GM23338 (cell line): ENCODE measurements around the gene NR1I2. TPM values are rescaled to one million over a fixed set of nuclear protein-coding genes. Genes with fewer than 3 reads are reported as not detected.

Experiments used
- ATAC-seq: fragments of 200-7000 bp; cut with Tn5 transposase; 3 replicates; pipeline ENCODE4 v1.9.1; 2020
- DNase-seq: peaks from one replicate; pipeline ENCODE4 v3.0.0-alpha.2; 2015; ENCODE audit warnings: low spot score
- H2AFZ ChIP-seq: fragments of 200-600 bp; sonication (generic); 2 replicates; pipeline ENCODE4 v1.8.0; 2016; ENCODE audit warnings: antibody characterized with exemption, mild to moderate bottlenecking, moderate library complexity
- H3F3A ChIP-seq: fragments of 200-600 bp; sonication (generic); replicated peaks from 2 replicates; pipeline ENCODE4 v1.8.0; 2017; ENCODE audit warnings: antibody characterized with exemption, mixed run types, low read depth
- H3K27ac ChIP-seq: fragments of 200-600 bp; sonication (generic); 2 replicates; pipeline ENCODE4 v1.6.1; 2016; ENCODE audit warnings: low read depth
- H3K27me3 ChIP-seq: fragments of 200-600 bp; sonication (generic); 2 replicates; pipeline ENCODE4 v1.8.0; 2016; ENCODE audit warnings: mild to moderate bottlenecking, mixed run types, moderate library complexity; ENCODE audit not compliant: insufficient read depth
- H3K36me3 ChIP-seq: fragments of 200-600 bp; sonication (generic); 2 replicates; pipeline ENCODE4 v1.8.0; 2016; ENCODE audit warnings: mild to moderate bottlenecking; ENCODE audit not compliant: insufficient read depth
- H3K4me1 ChIP-seq: fragments of 200-600 bp; sonication (generic); 2 replicates; pipeline ENCODE4 v1.8.0; 2016; ENCODE audit warnings: mild to moderate bottlenecking, moderate library complexity; ENCODE audit not compliant: insufficient read depth
- H3K4me2 ChIP-seq: fragments of 200-600 bp; sonication (generic); 2 replicates; pipeline ENCODE4 v1.7.1; 2017; ENCODE audit warnings: mixed run types
- H3K4me3 ChIP-seq: fragments of 200-600 bp; sonication (generic); 2 replicates; pipeline ENCODE4 v1.6.1; 2016; ENCODE audit warnings: mixed run types
- H3K79me2 ChIP-seq: fragments of 200-600 bp; sonication (generic); replicated peaks from 2 replicates; pipeline ENCODE4 v1.8.0; 2017; ENCODE audit warnings: mild to moderate bottlenecking; ENCODE audit not compliant: insufficient read depth
- H3K9me2 ChIP-seq: fragments of 200-600 bp; sonication (generic); 2 replicates; pipeline ENCODE4 v1.8.0; 2017; ENCODE audit not compliant: insufficient read depth
- H4K20me1 ChIP-seq: fragments of 200-600 bp; sonication (generic); replicated peaks from 2 replicates; pipeline ENCODE4 v1.8.0; 2017; ENCODE audit warnings: mild to moderate bottlenecking; ENCODE audit not compliant: insufficient read depth
- H3K27ac Mint-ChIP-seq: 2 replicates; pipeline ENCODE4 v1.8.0; 2020; ENCODE audit warnings: inconsistent platforms, mild to moderate bottlenecking, moderate library complexity, mixed read lengths
- H3K27me3 Mint-ChIP-seq: 3 replicates; pipeline ENCODE4 v1.8.0; 2022; ENCODE audit warnings: low read depth, mild to moderate bottlenecking, moderate library complexity, mixed read lengths, inconsistent platforms; ENCODE audit not compliant: insufficient read depth, poor library complexity
- H3K36me3 Mint-ChIP-seq: 3 replicates; pipeline ENCODE4 v1.8.0; 2021; ENCODE audit warnings: low read depth, mild to moderate bottlenecking, inconsistent platforms, moderate library complexity, mixed read lengths
- H3K4me1 Mint-ChIP-seq: 3 replicates; pipeline ENCODE4 v1.8.0; 2020; ENCODE audit warnings: mild to moderate bottlenecking, inconsistent platforms, mixed read lengths
- H3K4me3 Mint-ChIP-seq: 3 replicates; pipeline ENCODE4 v1.8.0; 2021; ENCODE audit warnings: moderate library complexity, mild to moderate bottlenecking, inconsistent platforms, mixed read lengths
- H3K9me3 Mint-ChIP-seq: 3 replicates; pipeline ENCODE4 v1.8.0; 2020; ENCODE audit warnings: moderate library complexity, mild to moderate bottlenecking, inconsistent platforms, mixed read lengths
- EZH2 ChIP-seq: fragments of 200-600 bp; sonication (generic); IDR thresholded peaks from one replicate; pipeline ENCODE4 v1.8.0; 2017; ENCODE audit warnings: antibody characterized with exemption, mild to moderate bottlenecking, low read depth; ENCODE audit not compliant: unreplicated experiment
- EZH2phosphoT487 ChIP-seq: fragments of 200-600 bp; sonication (generic); IDR thresholded peaks from one replicate; pipeline ENCODE4 v1.8.1; 2018; ENCODE audit warnings: antibody characterized with exemption; ENCODE audit not compliant: unreplicated experiment
- JUNB ChIP-seq: IDR thresholded peaks from one replicate; pipeline ENCODE4 v1.6.1; 2016; ENCODE audit warnings: antibody characterized with exemption; ENCODE audit not compliant: unreplicated experiment
- NANOG ChIP-seq: IDR thresholded peaks from 2 replicates; pipeline ENCODE4 v1.6.1; 2016; ENCODE audit warnings: antibody characterized with exemption, borderline replicate concordance
- POLR2AphosphoS5 ChIP-seq: IDR thresholded peaks from 2 replicates; pipeline ENCODE4 v1.6.1; 2016; ENCODE audit warnings: antibody characterized with exemption, low read depth
- STAT1 ChIP-seq: IDR thresholded peaks from one replicate; pipeline ENCODE4 v1.6.1; 2016; ENCODE audit warnings: antibody characterized with exemption; ENCODE audit not compliant: unreplicated experiment
- ZNF114 ChIP-seq: fragments of 250-450 bp; sonication (Bioruptor Pico); IDR thresholded peaks from 2 replicates; pipeline ENCODE4 v1.5.0; 2020; ENCODE audit warnings: mild to moderate bottlenecking, moderate library complexity
- ZNF331 ChIP-seq: fragments of 250-450 bp; sonication (Bioruptor Pico); IDR thresholded peaks from 2 replicates; pipeline ENCODE4 v1.5.0; 2020; ENCODE audit warnings: low read depth, mild to moderate bottlenecking, moderate library complexity
- polyA plus RNA-seq: library from polyadenylated mRNA; unstranded; fragments of >200 nt; fragmentation: Nextera tagmentation; extraction: Ambion mirVana; gene quantifications from 2 replicates; pipeline ENCODE4 v1.2.1, GENCODE V29; 2016
- total RNA-seq: library from RNA; depleted of rRNA; stranded (reverse); fragments of >200 nt; shearing (Covaris generic); gene quantifications from 2 replicates; pipeline ENCODE4 v1.2.3, GENCODE V29; 2014
- TF ChIP-seq, protein P1 (sequence below), 2 experiments: fragments of 200-600 bp in 1 of 2; sonication (generic) in 1 of 2; conservative IDR thresholded peaks; 2 replicates each; pipeline versions ENCODE4 v1.5.1 to v1.6.1; 2016 to 2017; ENCODE audit warnings: antibody characterized with exemption in 2 of 2, low read depth in 2 of 2, mild to moderate bottlenecking in 2 of 2, moderate library complexity in 1 of 2
- TF ChIP-seq, protein P2 (sequence below): IDR thresholded peaks from one replicate; pipeline ENCODE4 v1.6.1; 2018; ENCODE audit warnings: antibody characterized with exemption; ENCODE audit not compliant: unreplicated experiment
- TF ChIP-seq, protein P3 (sequence below): fragments of 250-450 bp; sonication (Bioruptor Pico); IDR thresholded peaks from 2 replicates; pipeline ENCODE4 v1.5.0; 2020; ENCODE audit warnings: mild to moderate bottlenecking, moderate library complexity
- TF ChIP-seq, protein P4 (sequence below): IDR thresholded peaks from 2 replicates; pipeline ENCODE4 v1.6.1; 2016; ENCODE audit warnings: antibody characterized with exemption

The NR1I2 gene
- total and polyA plus RNA-seq, 2 experiments from 2014 or later = 0.89 to 4.4 TPM

DNA sequence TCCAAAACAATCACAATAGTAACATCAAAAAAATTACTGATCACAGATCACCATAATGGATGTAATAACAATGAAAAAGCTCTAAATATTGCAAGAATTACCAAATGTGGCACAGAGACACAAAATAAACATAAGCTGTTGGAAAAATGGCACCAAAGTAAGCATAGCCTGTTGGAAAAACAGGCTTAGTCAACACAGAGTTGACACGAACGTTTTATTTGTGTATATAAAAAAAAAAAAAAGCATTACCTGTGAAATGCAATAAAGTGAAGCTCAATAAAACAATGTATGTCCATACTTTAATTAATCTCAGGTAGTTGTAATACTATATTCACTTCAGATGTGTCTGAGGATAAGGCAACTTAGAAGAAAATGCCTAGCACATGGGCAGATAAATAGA, 77.1 kb downstream of the NR1I2 start:
- Histone ChIP-seq H3K4me1 (no peaks in the 10 kb centered on the region), H3K9me2 (no peaks in the 10 kb centered on the region; the same call in none of the 2 replicates), H3K79me2 (no peaks in the 10 kb centered on the region; the same call in 1 of the 2 replicates), H3K4me2 (no peak overlapping the region), H3K36me3 (peaks cover 18% of the 10 kb centered on the region), H3K27ac (no peak overlapping the region), H3F3A (no peaks in the 10 kb centered on the region), H2AFZ (no peak overlapping the region), H3K4me3 (no peak overlapping the region), H4K20me1 (no peaks in the 10 kb centered on the region), H3K27me3 (no peaks in the 10 kb centered on the region)
- no peak for ATAC-seq
- DNase-seq = no peak
- Mint-ChIP-seq H3K27me3 (no peaks in the 10 kb centered on the region), H3K4me3 (no peak overlapping the region), H3K36me3 (peaks cover 75% of the 10 kb centered on the region), H3K9me3 (no peaks in the 10 kb centered on the region; the same call in 1 of the 3 replicates), H3K27ac (no peak overlapping the region), H3K4me1 (no peaks in the 10 kb centered on the region)
- TF ChIP-seq, protein P1, sequence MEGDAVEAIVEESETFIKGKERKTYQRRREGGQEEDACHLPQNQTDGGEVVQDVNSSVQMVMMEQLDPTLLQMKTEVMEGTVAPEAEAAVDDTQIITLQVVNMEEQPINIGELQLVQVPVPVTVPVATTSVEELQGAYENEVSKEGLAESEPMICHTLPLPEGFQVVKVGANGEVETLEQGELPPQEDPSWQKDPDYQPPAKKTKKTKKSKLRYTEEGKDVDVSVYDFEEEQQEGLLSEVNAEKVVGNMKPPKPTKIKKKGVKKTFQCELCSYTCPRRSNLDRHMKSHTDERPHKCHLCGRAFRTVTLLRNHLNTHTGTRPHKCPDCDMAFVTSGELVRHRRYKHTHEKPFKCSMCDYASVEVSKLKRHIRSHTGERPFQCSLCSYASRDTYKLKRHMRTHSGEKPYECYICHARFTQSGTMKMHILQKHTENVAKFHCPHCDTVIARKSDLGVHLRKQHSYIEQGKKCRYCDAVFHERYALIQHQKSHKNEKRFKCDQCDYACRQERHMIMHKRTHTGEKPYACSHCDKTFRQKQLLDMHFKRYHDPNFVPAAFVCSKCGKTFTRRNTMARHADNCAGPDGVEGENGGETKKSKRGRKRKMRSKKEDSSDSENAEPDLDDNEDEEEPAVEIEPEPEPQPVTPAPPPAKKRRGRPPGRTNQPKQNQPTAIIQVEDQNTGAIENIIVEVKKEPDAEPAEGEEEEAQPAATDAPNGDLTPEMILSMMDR (conservative IDR thresholded peaks at IDR 0.05; ENCODE audit: low read depth in 2 of 2) = no peak
- TF ChIP-seq STAT1 (no peak), ZNF331 (CRISPR knock-in tag) (no peak), EZH2phosphoT487 (no peak), EZH2 (no peak), NANOG (no peak), POLR2AphosphoS5 (no peak), ZNF114 (no peak), JUNB (no peak)
- TF ChIP-seq, protein P2, sequence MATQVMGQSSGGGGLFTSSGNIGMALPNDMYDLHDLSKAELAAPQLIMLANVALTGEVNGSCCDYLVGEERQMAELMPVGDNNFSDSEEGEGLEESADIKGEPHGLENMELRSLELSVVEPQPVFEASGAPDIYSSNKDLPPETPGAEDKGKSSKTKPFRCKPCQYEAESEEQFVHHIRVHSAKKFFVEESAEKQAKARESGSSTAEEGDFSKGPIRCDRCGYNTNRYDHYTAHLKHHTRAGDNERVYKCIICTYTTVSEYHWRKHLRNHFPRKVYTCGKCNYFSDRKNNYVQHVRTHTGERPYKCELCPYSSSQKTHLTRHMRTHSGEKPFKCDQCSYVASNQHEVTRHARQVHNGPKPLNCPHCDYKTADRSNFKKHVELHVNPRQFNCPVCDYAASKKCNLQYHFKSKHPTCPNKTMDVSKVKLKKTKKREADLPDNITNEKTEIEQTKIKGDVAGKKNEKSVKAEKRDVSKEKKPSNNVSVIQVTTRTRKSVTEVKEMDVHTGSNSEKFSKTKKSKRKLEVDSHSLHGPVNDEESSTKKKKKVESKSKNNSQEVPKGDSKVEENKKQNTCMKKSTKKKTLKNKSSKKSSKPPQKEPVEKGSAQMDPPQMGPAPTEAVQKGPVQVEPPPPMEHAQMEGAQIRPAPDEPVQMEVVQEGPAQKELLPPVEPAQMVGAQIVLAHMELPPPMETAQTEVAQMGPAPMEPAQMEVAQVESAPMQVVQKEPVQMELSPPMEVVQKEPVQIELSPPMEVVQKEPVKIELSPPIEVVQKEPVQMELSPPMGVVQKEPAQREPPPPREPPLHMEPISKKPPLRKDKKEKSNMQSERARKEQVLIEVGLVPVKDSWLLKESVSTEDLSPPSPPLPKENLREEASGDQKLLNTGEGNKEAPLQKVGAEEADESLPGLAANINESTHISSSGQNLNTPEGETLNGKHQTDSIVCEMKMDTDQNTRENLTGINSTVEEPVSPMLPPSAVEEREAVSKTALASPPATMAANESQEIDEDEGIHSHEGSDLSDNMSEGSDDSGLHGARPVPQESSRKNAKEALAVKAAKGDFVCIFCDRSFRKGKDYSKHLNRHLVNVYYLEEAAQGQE = no peak
- TF ChIP-seq, protein P3, sequence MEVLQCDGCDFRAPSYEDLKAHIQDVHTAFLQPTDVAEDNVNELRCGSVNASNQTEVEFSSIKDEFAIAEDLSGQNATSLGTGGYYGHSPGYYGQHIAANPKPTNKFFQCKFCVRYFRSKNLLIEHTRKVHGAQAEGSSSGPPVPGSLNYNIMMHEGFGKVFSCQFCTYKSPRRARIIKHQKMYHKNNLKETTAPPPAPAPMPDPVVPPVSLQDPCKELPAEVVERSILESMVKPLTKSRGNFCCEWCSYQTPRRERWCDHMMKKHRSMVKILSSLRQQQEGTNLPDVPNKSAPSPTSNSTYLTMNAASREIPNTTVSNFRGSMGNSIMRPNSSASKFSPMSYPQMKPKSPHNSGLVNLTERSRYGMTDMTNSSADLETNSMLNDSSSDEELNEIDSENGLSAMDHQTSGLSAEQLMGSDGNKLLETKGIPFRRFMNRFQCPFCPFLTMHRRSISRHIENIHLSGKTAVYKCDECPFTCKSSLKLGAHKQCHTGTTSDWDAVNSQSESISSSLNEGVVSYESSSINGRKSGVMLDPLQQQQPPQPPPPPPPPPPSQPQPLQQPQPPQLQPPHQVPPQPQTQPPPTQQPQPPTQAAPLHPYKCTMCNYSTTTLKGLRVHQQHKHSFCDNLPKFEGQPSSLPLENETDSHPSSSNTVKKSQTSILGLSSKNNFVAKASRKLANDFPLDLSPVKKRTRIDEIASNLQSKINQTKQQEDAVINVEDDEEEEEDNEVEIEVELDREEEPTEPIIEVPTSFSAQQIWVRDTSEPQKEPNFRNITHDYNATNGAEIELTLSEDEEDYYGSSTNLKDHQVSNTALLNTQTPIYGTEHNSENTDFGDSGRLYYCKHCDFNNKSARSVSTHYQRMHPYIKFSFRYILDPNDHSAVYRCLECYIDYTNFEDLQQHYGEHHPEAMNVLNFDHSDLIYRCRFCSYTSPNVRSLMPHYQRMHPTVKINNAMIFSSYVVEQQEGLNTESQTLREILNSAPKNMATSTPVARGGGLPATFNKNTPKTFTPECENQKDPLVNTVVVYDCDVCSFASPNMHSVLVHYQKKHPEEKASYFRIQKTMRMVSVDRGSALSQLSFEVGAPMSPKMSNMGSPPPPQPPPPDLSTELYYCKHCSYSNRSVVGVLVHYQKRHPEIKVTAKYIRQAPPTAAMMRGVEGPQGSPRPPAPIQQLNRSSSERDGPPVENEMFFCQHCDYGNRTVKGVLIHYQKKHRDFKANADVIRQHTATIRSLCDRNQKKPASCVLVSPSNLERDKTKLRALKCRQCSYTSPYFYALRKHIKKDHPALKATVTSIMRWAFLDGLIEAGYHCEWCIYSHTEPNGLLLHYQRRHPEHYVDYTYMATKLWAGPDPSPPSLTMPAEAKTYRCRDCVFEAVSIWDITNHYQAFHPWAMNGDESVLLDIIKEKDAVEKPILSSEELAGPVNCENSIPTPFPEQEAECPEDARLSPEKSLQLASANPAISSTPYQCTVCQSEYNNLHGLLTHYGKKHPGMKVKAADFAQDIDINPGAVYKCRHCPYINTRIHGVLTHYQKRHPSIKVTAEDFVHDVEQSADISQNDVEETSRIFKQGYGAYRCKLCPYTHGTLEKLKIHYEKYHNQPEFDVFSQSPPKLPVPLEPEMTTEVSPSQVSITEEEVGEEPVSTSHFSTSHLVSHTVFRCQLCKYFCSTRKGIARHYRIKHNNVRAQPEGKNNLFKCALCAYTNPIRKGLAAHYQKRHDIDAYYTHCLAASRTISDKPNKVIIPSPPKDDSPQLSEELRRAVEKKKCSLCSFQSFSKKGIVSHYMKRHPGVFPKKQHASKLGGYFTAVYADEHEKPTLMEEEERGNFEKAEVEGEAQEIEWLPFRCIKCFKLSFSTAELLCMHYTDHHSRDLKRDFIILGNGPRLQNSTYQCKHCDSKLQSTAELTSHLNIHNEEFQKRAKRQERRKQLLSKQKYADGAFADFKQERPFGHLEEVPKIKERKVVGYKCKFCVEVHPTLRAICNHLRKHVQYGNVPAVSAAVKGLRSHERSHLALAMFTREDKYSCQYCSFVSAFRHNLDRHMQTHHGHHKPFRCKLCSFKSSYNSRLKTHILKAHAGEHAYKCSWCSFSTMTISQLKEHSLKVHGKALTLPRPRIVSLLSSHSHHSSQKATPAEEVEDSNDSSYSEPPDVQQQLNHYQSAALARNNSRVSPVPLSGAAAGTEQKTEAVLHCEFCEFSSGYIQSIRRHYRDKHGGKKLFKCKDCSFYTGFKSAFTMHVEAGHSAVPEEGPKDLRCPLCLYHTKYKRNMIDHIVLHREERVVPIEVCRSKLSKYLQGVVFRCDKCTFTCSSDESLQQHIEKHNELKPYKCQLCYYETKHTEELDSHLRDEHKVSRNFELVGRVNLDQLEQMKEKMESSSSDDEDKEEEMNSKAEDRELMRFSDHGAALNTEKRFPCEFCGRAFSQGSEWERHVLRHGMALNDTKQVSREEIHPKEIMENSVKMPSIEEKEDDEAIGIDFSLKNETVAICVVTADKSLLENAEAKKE (CRISPR knock-in tag) = no peak
- TF ChIP-seq, protein P4, sequence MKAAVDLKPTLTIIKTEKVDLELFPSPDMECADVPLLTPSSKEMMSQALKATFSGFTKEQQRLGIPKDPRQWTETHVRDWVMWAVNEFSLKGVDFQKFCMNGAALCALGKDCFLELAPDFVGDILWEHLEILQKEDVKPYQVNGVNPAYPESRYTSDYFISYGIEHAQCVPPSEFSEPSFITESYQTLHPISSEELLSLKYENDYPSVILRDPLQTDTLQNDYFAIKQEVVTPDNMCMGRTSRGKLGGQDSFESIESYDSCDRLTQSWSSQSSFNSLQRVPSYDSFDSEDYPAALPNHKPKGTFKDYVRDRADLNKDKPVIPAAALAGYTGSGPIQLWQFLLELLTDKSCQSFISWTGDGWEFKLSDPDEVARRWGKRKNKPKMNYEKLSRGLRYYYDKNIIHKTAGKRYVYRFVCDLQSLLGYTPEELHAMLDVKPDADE = no peak
